Gastrocnemius medialis (tissue), 4 donors: Measurements from ENCODE around the gene KIAA1217. TPM values are rescaled to one million over a fixed set of nuclear protein-coding genes. Genes with fewer than 3 reads are reported as not detected.

Experiments used
- ATAC-seq, 2 donors: fragments of 150-250 bp; one replicate each; pipeline ENCODE4 v1.9.1; 2016
- DNase-seq, 2 donors: peaks; one replicate each; pipeline ENCODE4 v3.0.0-alpha.2; 2019
- H3K27ac ChIP-seq, 4 donors: fragments of 200-600 bp; sonication (generic); 1 replicate in 1 of 4; 2 replicates in 3 of 4; pipeline ENCODE4 v1.5.1; 2016 to 2018; ENCODE audit warnings: mild to moderate bottlenecking in 2 of 4, moderate library complexity in 1 of 4
- H3K27me3 ChIP-seq, 3 donors: fragments of 200-600 bp; sonication (generic) in 2 of 3; 1 replicate in 1 of 3; 2 replicates in 2 of 3; pipeline versions ENCODE4 v1.5.1 to v1.6.0; 2016 to 2019; ENCODE audit warnings: mild to moderate bottlenecking in 1 of 3, moderate library complexity in 1 of 3
- H3K36me3 ChIP-seq, 2 donors: fragments of 200-600 bp; sonication (generic) in 1 of 2; one replicate each; pipeline ENCODE4 v1.5.1; 2017 to 2018
- H3K4me1 ChIP-seq, 2 donors: fragments of 200-600 bp; sonication (generic) in 1 of 2; one replicate each; pipeline ENCODE4 v1.5.1; 2016 to 2017; ENCODE audit warnings: mild to moderate bottlenecking in 2 of 2
- H3K4me3 ChIP-seq, 4 donors: fragments of 200-600 bp; sonication (generic) in 3 of 4; 1 replicate in 1 of 4; 2 replicates in 3 of 4; pipeline ENCODE4 v1.5.1; 2016 to 2019; ENCODE audit warnings: mild to moderate bottlenecking in 2 of 4
- H3K9me3 ChIP-seq, 3 donors: fragments of 200-600 bp; sonication (generic) in 2 of 3; 1 replicate in 1 of 3; 2 replicates in 2 of 3; pipeline ENCODE4 v1.5.1; 2016 to 2019
- CTCF ChIP-seq, 5 experiments: fragments of 450-650 bp in 3 of 5; fragments of 200-600 bp in 2 of 5; sonication (generic) in 2 of 5; IDR thresholded peaks in 4 of 5; conservative IDR thresholded peaks in 1 of 5; 1 replicate in 4 of 5; 2 replicates in 1 of 5; pipeline ENCODE4 v1.5.1; 2016 to 2019; ENCODE audit warnings: antibody characterized with exemption in 5 of 5, mild to moderate bottlenecking in 3 of 5, moderate library complexity in 3 of 5
- POLR2A ChIP-seq, 2 donors: fragments of 450-650 bp; IDR thresholded peaks; one replicate each; pipeline ENCODE4 v1.6.1; 2017; ENCODE audit warnings: antibody characterized with exemption in 2 of 2, mild to moderate bottlenecking in 2 of 2, moderate library complexity in 2 of 2
- in situ Hi-C, 4 donors: fragments of 200-750 bp; cut with MboI; loops; one replicate each; pipeline versions ENCODE4 v1.15.0 to v1.8.0; 2017; ENCODE audit warnings: low sequenced_read_pairs in 4 of 4
- intact Hi-C: fragments of 100-400 bp; cut with DNase I; formaldehyde crosslinking; loops from one replicate; pipeline ENCODE4 v1.15.1; 2023; ENCODE audit warnings: low total_unique reads
- total RNA-seq, 4 donors: library from RNA; depleted of rRNA; stranded (reverse); fragments of >200 nt; gene quantifications; one replicate each; pipeline versions ENCODE4 v1.1.0 to v1.2.3, GENCODE V29; 2016

Gene KIAA1217
- total RNA-seq, 4 donors from 2014 or later, result 152 to 266 (median 155) TPM

GRCh38 chr10:24545585-24545984 is 336.6 kb downstream of the KIAA1217 start:
- H3K27ac ChIP-seq, result no peak overlapping the region

GRCh38 chr10:24550680-24551079 is 341.7 kb downstream of the KIAA1217 start:
- H3K9me3 ChIP-seq, result no peaks in the 10 kb centered on the region
- no peak overlapping the region for H3K4me3 ChIP-seq
- no peak for TF ChIP-seq POLR2A (IDR thresholded peaks at IDR 0.05)
- no peak for TF ChIP-seq CTCF (IDR thresholded peaks at IDR 0.05 in 4 of 5, conservative IDR thresholded peaks at IDR 0.05 in 1 of 5)
- intact Hi-C loops, result no loop called here
- peaks cover 8 to 10% of the 10 kb centered on the region in 2 donors for H3K4me1 ChIP-seq
- no peak for DNase-seq
- H3K36me3 ChIP-seq, result peaks cover 0 to 29% of the 10 kb centered on the region in 2 donors
- in situ Hi-C loops, result loop anchor here in 3 of 4 donors (25.0 kb wide), 4 partner anchors 563 to 1388 kb away; no protein-coding TSS in a partner anchor
- H3K27me3 ChIP-seq, result no peaks in the 10 kb centered on the region
- no peak overlapping the region for H3K27ac ChIP-seq
- no peak for ATAC-seq

More at GRCh38 chr10:24545585-24545984, 336.6 kb downstream of the KIAA1217 start:
- DNase-seq, result no peak
- intact Hi-C loops (no loop called here), in situ Hi-C loops (no loop called here)
- H3K4me3 ChIP-seq, result no peak overlapping the region
- TF ChIP-seq CTCF (IDR thresholded peaks at IDR 0.05 in 4 of 5, conservative IDR thresholded peaks at IDR 0.05 in 1 of 5), result no peak
- TF ChIP-seq POLR2A (IDR thresholded peaks at IDR 0.05), result no peak
- H3K27me3 ChIP-seq, result no peaks in the 10 kb centered on the region
- H3K4me1 ChIP-seq, result no peaks in the 10 kb centered on the region
- peaks cover 0 to 80% of the 10 kb centered on the region in 2 donors for H3K36me3 ChIP-seq
- no peaks in the 10 kb centered on the region for H3K9me3 ChIP-seq
- no peak for ATAC-seq

- Histone ChIP-seq H3K27ac (no peak overlapping the region), H3K4me1 (peaks cover 8 to 10% of the 10 kb centered on the region in 2 donors), H3K4me3 (no peak overlapping the region), H3K36me3 (peaks cover 0 to 24% of the 10 kb centered on the region in 2 donors), H3K9me3 (no peaks in the 10 kb centered on the region), H3K27me3 (no peaks in the 10 kb centered on the region)
- in situ Hi-C loops (loop anchor here in 3 of 4 donors (25.0 kb wide), 4 partner anchors 564 to 1389 kb away; no protein-coding TSS in a partner anchor), intact Hi-C loops (no loop called here)
- no peak for DNase-seq
- TF ChIP-seq CTCF (IDR thresholded peaks at IDR 0.05 in 4 of 5, conservative IDR thresholded peaks at IDR 0.05 in 1 of 5), result no peak
- TF ChIP-seq POLR2A (IDR thresholded peaks at IDR 0.05), result no peak
- ATAC-seq, result no peak
Measured at GRCh38 chr10:24551161-24551560, 342.2 kb downstream of the KIAA1217 start.

- ATAC-seq, result peak; percentile 6 to 25
- Histone ChIP-seq H3K27me3 (no peaks in the 10 kb centered on the region), H3K9me3 (no peaks in the 10 kb centered on the region), H3K27ac (no peak overlapping the region), H3K36me3 (peaks cover 0 to 11% of the 10 kb centered on the region in 2 donors), H3K4me3 (no peak overlapping the region), H3K4me1 (peaks cover 13 to 18% of the 10 kb centered on the region in 2 donors)
- in situ Hi-C loops, result loop anchor here in 3 of 4 donors (25.0 kb wide), 4 partner anchors 565 to 1390 kb away; no protein-coding TSS in a partner anchor
- peak; percentile 32 to 76 for DNase-seq
- intact Hi-C loops, result no loop called here
- TF ChIP-seq POLR2A (IDR thresholded peaks at IDR 0.05) (no peak), CTCF (IDR thresholded peaks at IDR 0.05 in 4 of 5, conservative IDR thresholded peaks at IDR 0.05 in 1 of 5) (peak; percentile 39 to 72 (median 60))
Measured at GRCh38 chr10:24552346-24553016, 343.5 kb downstream of the KIAA1217 start.
